H1 (cell line): ENCODE data around the gene TRABD.

Experiments
- CHD1 ChIP-seq: IDR thresholded peaks from 2 replicates; pipeline ENCODE4 v1.6.1; 2012; ENCODE audit warnings: low read depth, low read length, improper control_type of control experiment
- CREB1 ChIP-seq: IDR thresholded peaks from 2 replicates; pipeline ENCODE4 v1.6.1; 2012; ENCODE audit warnings: inconsistent platforms
- EZH2 ChIP-seq: fragments of 200-600 bp; sonication (generic); IDR thresholded peaks from 2 replicates; pipeline ENCODE4 v1.7.1; 2012; ENCODE audit warnings: low read depth, mild to moderate bottlenecking, moderate library complexity, low read length, inconsistent platforms; ENCODE audit not compliant: severe bottlenecking
- HDAC6 ChIP-seq: IDR thresholded peaks from one replicate; pipeline ENCODE4 v1.7.1; 2012; ENCODE audit warnings: low read depth, mild to moderate bottlenecking, inconsistent platforms, low read length, moderate library complexity
- JUND ChIP-seq: IDR thresholded peaks from 2 replicates; pipeline ENCODE4 v1.6.1; 2011; ENCODE audit warnings: mild to moderate bottlenecking, improper control_type of control experiment, low read length
- POLR2AphosphoS5 ChIP-seq: IDR thresholded peaks from 2 replicates; pipeline ENCODE4 v1.6.1; 2011; ENCODE audit warnings: low read depth, low read length
- SIX5 ChIP-seq: IDR thresholded peaks from 2 replicates; pipeline ENCODE4 v1.6.1; 2011; ENCODE audit warnings: mild to moderate bottlenecking, low read depth, low read length
- TF ChIP-seq, protein P1 (sequence below), 3 experiments: IDR thresholded peaks; 1 replicate in 2 of 3; 2 replicates in 1 of 3; pipeline versions ENCODE4 v1.5.1 to v1.6.1; 2011; ENCODE audit warnings: low read length in 3 of 3, mild to moderate bottlenecking in 3 of 3, inconsistent platforms in 2 of 3, low read depth in 1 of 3, moderate library complexity in 1 of 3; ENCODE audit not compliant: insufficient read depth in 1 of 3; ENCODE audit errors: control extremely low read depth in 1 of 3
- TF ChIP-seq, protein P2 (sequence below): IDR thresholded peaks from 2 replicates; pipeline ENCODE4 v1.6.1; 2011; ENCODE audit warnings: low read depth, mild to moderate bottlenecking, low read length; ENCODE audit not compliant: insufficient read depth

DNA sequence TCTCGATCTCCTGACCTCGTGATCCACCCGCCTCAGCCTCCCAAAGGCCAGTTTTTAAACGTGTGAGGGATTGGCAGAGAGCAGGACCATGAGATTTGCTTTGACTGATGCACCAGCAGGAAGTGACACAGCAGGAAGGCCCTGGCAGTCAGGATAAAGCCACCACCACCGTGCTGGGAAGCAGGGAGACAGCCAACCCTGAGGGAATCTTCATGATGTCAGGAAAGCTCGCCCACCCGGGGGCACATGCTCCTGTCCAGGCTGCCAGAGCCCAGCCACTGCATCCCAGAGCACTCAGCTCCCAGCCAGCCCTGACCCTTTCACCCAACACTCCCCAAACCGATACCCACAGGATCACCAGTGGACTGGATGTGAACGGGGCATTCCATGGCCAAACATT lies 53.0 kb downstream of the TRABD start:
- TF ChIP-seq, protein P1, sequence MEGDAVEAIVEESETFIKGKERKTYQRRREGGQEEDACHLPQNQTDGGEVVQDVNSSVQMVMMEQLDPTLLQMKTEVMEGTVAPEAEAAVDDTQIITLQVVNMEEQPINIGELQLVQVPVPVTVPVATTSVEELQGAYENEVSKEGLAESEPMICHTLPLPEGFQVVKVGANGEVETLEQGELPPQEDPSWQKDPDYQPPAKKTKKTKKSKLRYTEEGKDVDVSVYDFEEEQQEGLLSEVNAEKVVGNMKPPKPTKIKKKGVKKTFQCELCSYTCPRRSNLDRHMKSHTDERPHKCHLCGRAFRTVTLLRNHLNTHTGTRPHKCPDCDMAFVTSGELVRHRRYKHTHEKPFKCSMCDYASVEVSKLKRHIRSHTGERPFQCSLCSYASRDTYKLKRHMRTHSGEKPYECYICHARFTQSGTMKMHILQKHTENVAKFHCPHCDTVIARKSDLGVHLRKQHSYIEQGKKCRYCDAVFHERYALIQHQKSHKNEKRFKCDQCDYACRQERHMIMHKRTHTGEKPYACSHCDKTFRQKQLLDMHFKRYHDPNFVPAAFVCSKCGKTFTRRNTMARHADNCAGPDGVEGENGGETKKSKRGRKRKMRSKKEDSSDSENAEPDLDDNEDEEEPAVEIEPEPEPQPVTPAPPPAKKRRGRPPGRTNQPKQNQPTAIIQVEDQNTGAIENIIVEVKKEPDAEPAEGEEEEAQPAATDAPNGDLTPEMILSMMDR (IDR thresholded peaks at IDR 0.05; ENCODE audit: control extremely low read depth in 1 of 3, insufficient read depth in 1 of 3, low read depth in 1 of 3, low read length in 3 of 3), result no peak
- TF ChIP-seq SIX5 (no peak), JUND (no peak), CHD1 (no peak), EZH2 (no peak), HDAC6 (no peak), POLR2AphosphoS5 (no peak), CREB1 (no peak)
- TF ChIP-seq, protein P2, sequence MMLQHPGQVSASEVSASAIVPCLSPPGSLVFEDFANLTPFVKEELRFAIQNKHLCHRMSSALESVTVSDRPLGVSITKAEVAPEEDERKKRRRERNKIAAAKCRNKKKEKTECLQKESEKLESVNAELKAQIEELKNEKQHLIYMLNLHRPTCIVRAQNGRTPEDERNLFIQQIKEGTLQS, result no peak
